HepG2 (cell line): Measurements from ENCODE around the gene MORN1. TPM values are rescaled to one million over a fixed set of nuclear protein-coding genes. Genes with fewer than 3 reads are reported as not detected.

Source experiments
- DMTF1 ChIP-seq: sonication (generic); formaldehyde crosslinking; IDR thresholded peaks from 2 replicates; pipeline ENCODE4 v1.4.0; 2020; ENCODE audit warnings: mild to moderate bottlenecking, missing genetic modification reagents
- DNMT1 ChIP-seq: sonication (generic); formaldehyde crosslinking; IDR thresholded peaks from 2 replicates; pipeline ENCODE4 v1.5.1; 2020; ENCODE audit warnings: mild to moderate bottlenecking, missing genetic modification reagents
- HHEX ChIP-seq: IDR thresholded peaks from 2 replicates; pipeline ENCODE4 v1.6.1; 2016; ENCODE audit warnings: control low read depth
- KDM5A ChIP-seq: fragments of 200-600 bp; sonication (generic); IDR thresholded peaks from 2 replicates; pipeline ENCODE4 v1.7.0; 2018; ENCODE audit warnings: antibody characterized with exemption, mild to moderate bottlenecking, low read length, borderline replicate concordance
- MAFF ChIP-seq: IDR thresholded peaks from 2 replicates; pipeline ENCODE4 v1.6.1; 2011; ENCODE audit warnings: low read depth, low read length, improper control_type of control experiment
- MNT ChIP-seq: fragments of 450-650 bp; IDR thresholded peaks from 2 replicates; pipeline ENCODE4 v1.6.1; 2016
- NAIF1 ChIP-seq: sonication (generic); formaldehyde crosslinking; IDR thresholded peaks from 2 replicates; pipeline ENCODE4 v1.5.0; 2020; ENCODE audit warnings: mild to moderate bottlenecking, missing genetic modification reagents, borderline replicate concordance
- NONO ChIP-seq, 2 experiments: fragments of 450-650 bp in 1 of 2; sonication (generic) in 1 of 2; formaldehyde crosslinking in 1 of 2; IDR thresholded peaks in 1 of 2; conservative IDR thresholded peaks in 1 of 2; 2 replicates each; pipeline versions ENCODE4 v1.6.1 to v1.8.0; 2017 to 2022; ENCODE audit warnings: mild to moderate bottlenecking in 1 of 2, missing genetic modification reagents in 1 of 2, moderate library complexity in 1 of 2
- PAX8 ChIP-seq: sonication (generic); formaldehyde crosslinking; IDR thresholded peaks from 2 replicates; pipeline ENCODE4 v1.8.0; 2022; ENCODE audit warnings: mild to moderate bottlenecking, missing genetic modification reagents, borderline replicate concordance
- PTBP1 ChIP-seq: fragments of 200-400 bp; formaldehyde crosslinking; IDR thresholded peaks from 2 replicates; pipeline ENCODE4 v1.6.1; 2018; ENCODE audit warnings: low read length, low read depth; ENCODE audit not compliant: poor library complexity, severe bottlenecking
- SMAD1 ChIP-seq: sonication (generic); formaldehyde crosslinking; IDR thresholded peaks from 2 replicates; pipeline ENCODE4 v1.4.0; 2020; ENCODE audit warnings: missing genetic modification reagents, low read depth, mild to moderate bottlenecking, borderline replicate concordance
- SNAPC2 ChIP-seq: sonication (generic); formaldehyde crosslinking; IDR thresholded peaks from 2 replicates; pipeline ENCODE4 v1.8.1; 2022; ENCODE audit warnings: mild to moderate bottlenecking, missing genetic modification reagents
- TAF1 ChIP-seq: sonication (generic); formaldehyde crosslinking; IDR thresholded peaks from 2 replicates; pipeline ENCODE4 v1.4.0; 2020; ENCODE audit warnings: missing genetic modification reagents
- TMF1 ChIP-seq: sonication (generic); formaldehyde crosslinking; IDR thresholded peaks from 2 replicates; pipeline ENCODE4 v1.8.1; 2022; ENCODE audit warnings: low read depth, missing genetic modification reagents
- ZFP36 ChIP-seq: fragments of 150-350 bp; IDR thresholded peaks from 2 replicates; pipeline ENCODE4 v1.6.1; 2018; ENCODE audit warnings: borderline replicate concordance, low read length, low read depth; ENCODE audit not compliant: partially characterized antibody
- ZNF124 ChIP-seq: sonication (generic); formaldehyde crosslinking; IDR thresholded peaks from 2 replicates; pipeline ENCODE4 v1.4.0; 2020; ENCODE audit warnings: missing genetic modification reagents
- ZNF136 ChIP-seq: sonication (generic); formaldehyde crosslinking; IDR thresholded peaks from 2 replicates; pipeline ENCODE4 v1.8.1; 2022; ENCODE audit warnings: low read depth, mild to moderate bottlenecking, moderate library complexity, missing genetic modification reagents
- ZNF253 ChIP-seq: sonication (generic); formaldehyde crosslinking; IDR thresholded peaks from 2 replicates; pipeline ENCODE4 v1.8.0; 2022; ENCODE audit warnings: mild to moderate bottlenecking, missing genetic modification reagents, borderline replicate concordance
- ZNF317 ChIP-seq: sonication (generic); formaldehyde crosslinking; IDR thresholded peaks from 2 replicates; pipeline ENCODE4 v1.5.0; 2020; ENCODE audit warnings: mild to moderate bottlenecking, missing genetic modification reagents
- ZNF329 ChIP-seq: sonication (generic); formaldehyde crosslinking; IDR thresholded peaks from 2 replicates; pipeline ENCODE4 v1.9.0; 2021; ENCODE audit warnings: low read depth, mild to moderate bottlenecking, missing genetic modification reagents
- ZNF33A ChIP-seq: sonication (generic); formaldehyde crosslinking; IDR thresholded peaks from 2 replicates; pipeline ENCODE4 v1.5.1; 2020; ENCODE audit warnings: missing genetic modification reagents, mild to moderate bottlenecking, moderate library complexity, borderline replicate concordance
- ZNF496 ChIP-seq: sonication (generic); formaldehyde crosslinking; IDR thresholded peaks from 2 replicates; pipeline ENCODE4 v1.8.1; 2023; ENCODE audit warnings: mild to moderate bottlenecking, moderate library complexity, missing genetic modification reagents; ENCODE audit not compliant: insufficient replicate concordance
- ZNF766 ChIP-seq: sonication (generic); formaldehyde crosslinking; IDR thresholded peaks from 2 replicates; pipeline ENCODE4 v1.5.0; 2020; ENCODE audit warnings: missing genetic modification reagents, borderline replicate concordance
- ZNF839 ChIP-seq: sonication (generic); formaldehyde crosslinking; IDR thresholded peaks from 2 replicates; pipeline ENCODE4 v1.4.0; 2020; ENCODE audit warnings: missing genetic modification reagents, mild to moderate bottlenecking, borderline replicate concordance
- ZNF850 ChIP-seq: sonication (generic); formaldehyde crosslinking; conservative IDR thresholded peaks from 2 replicates; pipeline ENCODE4 v1.9.0; 2021; ENCODE audit warnings: mild to moderate bottlenecking, missing genetic modification reagents
- polyA plus RNA-seq, 8 experiments: library from polyadenylated mRNA; depleted of rRNA in 3 of 8; stranded (reverse) in 7 of 8; unstranded in 1 of 8; fragments of >200 nt; fragmentation: Illumina TruSeq in 4 of 8; extraction: Trizol in 4 of 8; gene quantifications; 2 replicates each; pipeline versions ENCODE4 v1.2.1 to v1.2.3, GENCODE V29; 2011 to 2016; ENCODE audit warnings: low read depth in 4 of 8, missing spikeins in 1 of 8, mixed read lengths in 1 of 8; ENCODE audit not compliant: insufficient read depth in 1 of 8
- total RNA-seq, 5 experiments: library from RNA; depleted of rRNA; stranded (reverse); fragments of >200 nt; fragmentation: Illumina TruSeq; extraction: Trizol; gene quantifications; 2 replicates each; pipeline ENCODE4 v1.2.3, GENCODE V29; 2016; ENCODE audit warnings: low read depth in 1 of 5
- TF ChIP-seq, protein P1 (sequence below): sonication (generic); formaldehyde crosslinking; IDR thresholded peaks from 2 replicates; pipeline ENCODE4 v1.4.0; 2020; ENCODE audit warnings: mild to moderate bottlenecking, missing genetic modification reagents

MORN1 gene
- total and polyA plus RNA-seq, 2 of the 13 experiments (the other 11 are each of a cell fraction or from before 2014, with no cell fraction given), result 3.1 to 6.5 TPM

DNA sequence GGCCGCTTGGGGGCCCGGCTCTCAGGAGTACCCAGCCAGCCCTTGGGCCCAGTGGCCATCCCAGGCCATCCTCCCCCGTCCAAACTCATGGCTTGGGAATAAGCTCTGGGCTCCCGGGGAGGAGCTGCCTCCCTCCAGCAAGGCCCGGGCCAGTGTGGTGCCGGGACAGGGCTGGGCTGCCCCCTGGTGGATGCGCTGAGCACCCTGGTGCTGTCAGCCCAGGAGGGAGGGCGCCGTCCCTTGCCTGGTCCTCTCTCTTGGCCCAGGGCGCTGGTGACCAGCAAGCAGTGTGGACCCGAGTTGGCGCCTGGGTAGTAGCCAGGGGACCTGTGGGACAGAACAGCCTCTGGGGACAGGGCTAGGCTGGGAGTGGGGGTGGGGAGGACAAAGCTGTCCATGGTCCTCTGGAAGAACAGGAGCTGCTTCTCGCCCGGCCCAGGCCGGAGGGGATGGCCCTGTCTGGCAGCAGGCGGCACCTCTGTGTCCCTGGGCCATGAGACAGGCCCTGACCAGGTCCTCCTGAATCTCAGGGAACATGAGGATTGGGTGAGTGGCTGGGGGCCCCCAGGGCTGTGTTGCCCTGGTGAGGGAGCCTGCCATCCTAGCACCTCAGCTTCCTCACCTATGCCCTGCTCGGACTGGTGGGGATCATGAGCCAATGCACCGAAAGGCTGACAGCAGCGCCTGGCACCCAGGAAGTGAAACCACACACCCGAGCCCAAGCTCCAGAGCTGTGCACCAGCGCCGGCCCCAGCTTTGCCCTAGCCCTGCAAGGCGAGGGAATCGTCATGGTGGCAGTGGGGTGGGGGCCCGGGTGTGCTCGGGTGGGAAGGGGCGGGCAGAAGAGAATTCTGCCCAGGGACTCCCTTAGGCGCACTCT lies 9.4 kb downstream of the MORN1 start (continued):
- TF ChIP-seq ZNF839 (no peak), NONO (IDR thresholded peaks at IDR 0.05) (no peak), NONO (CRISPR knock-in tag; conservative IDR thresholded peaks at IDR 0.05) (0 out of 2 replicates have a peak, but pooled peaks have one; percentile 21), DMTF1 (no peak), ZNF496 (CRISPR knock-in tag) (no peak), ZNF124 (CRISPR knock-in tag) (no peak), PAX8 (CRISPR knock-in tag) (no peak), NAIF1 (CRISPR knock-in tag) (no peak), DNMT1 (CRISPR knock-in tag) (no peak), PTBP1 (no peak), TAF1 (CRISPR knock-in tag) (no peak), MNT (no peak), ZNF329 (no peak), ZNF253 (CRISPR knock-in tag) (no peak), MAFF (no peak), ZFP36 (no peak), ZNF850 (no peak), SMAD1 (CRISPR knock-in tag) (no peak), ZNF317 (CRISPR knock-in tag) (no peak), SNAPC2 (no peak), KDM5A (no peak), HHEX (CRISPR knock-in tag) (no peak), TMF1 (no peak), ZNF136 (CRISPR knock-in tag) (no peak), ZNF766 (no peak), ZNF33A (no peak)
- TF ChIP-seq, protein P1, sequence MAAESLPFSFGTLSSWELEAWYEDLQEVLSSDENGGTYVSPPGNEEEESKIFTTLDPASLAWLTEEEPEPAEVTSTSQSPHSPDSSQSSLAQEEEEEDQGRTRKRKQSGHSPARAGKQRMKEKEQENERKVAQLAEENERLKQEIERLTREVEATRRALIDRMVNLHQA (CRISPR knock-in tag), result no peak
